H9 (cell line): ENCODE results near the gene IFI44L. TPM values are rescaled to one million over a fixed set of nuclear protein-coding genes. Genes with fewer than 3 reads are reported as not detected.

ENCODE experiments used
- DNase-seq: peaks from one replicate; pipeline ENCODE4 v3.0.0-alpha.2; 2017
- H2AFZ ChIP-seq: one replicate; pipeline ENCODE4 v1.6.1; 2013; ENCODE audit warnings: mild to moderate bottlenecking, low read length, control low read depth, moderate library complexity
- H2AK5ac ChIP-seq: 2 replicates; pipeline ENCODE4 v1.6.1; 2013; ENCODE audit warnings: low read length, control low read depth, mixed read lengths; ENCODE audit not compliant: insufficient read length
- H2BK120ac ChIP-seq: one replicate; pipeline ENCODE4 v1.6.1; 2013; ENCODE audit warnings: low read depth, mild to moderate bottlenecking, low read length, control low read depth, inconsistent platforms; ENCODE audit not compliant: poor library complexity, severe bottlenecking
- H2BK12ac ChIP-seq: 2 replicates; pipeline ENCODE4 v1.6.1; 2013; ENCODE audit warnings: low read length, control low read depth, mixed read lengths, low read depth; ENCODE audit not compliant: insufficient read length
- H2BK15ac ChIP-seq: 2 replicates; pipeline ENCODE4 v1.6.1; 2013; ENCODE audit warnings: low read depth, low read length, control low read depth
- H2BK20ac ChIP-seq: one replicate; pipeline ENCODE4 v1.6.1; 2013; ENCODE audit warnings: low read depth, mild to moderate bottlenecking, low read length, control low read depth, inconsistent platforms; ENCODE audit not compliant: poor library complexity, severe bottlenecking
- H2BK5ac ChIP-seq: 2 replicates; pipeline ENCODE4 v1.6.1; 2013; ENCODE audit warnings: low read length, control low read depth, mixed read lengths; ENCODE audit not compliant: insufficient read length
- H3K14ac ChIP-seq: 2 replicates; pipeline ENCODE4 v1.6.1; 2013; ENCODE audit warnings: low read length, control low read depth; ENCODE audit not compliant: insufficient read depth
- H3K18ac ChIP-seq: 2 replicates; pipeline ENCODE4 v1.6.1; 2013; ENCODE audit warnings: low read depth, mild to moderate bottlenecking, mixed read lengths, low read length, control low read depth; ENCODE audit not compliant: insufficient read length
- H3K23ac ChIP-seq: 2 replicates; pipeline ENCODE4 v1.6.1; 2013; ENCODE audit warnings: low read length, control low read depth, mixed read lengths, low read depth; ENCODE audit not compliant: insufficient read length
- H3K23me2 ChIP-seq: 2 replicates; pipeline ENCODE4 v1.6.1; 2013; ENCODE audit warnings: low read depth, mild to moderate bottlenecking, mixed read lengths, low read length, control low read depth; ENCODE audit not compliant: insufficient read length, poor library complexity, severe bottlenecking
- H3K27ac ChIP-seq: 2 replicates; pipeline ENCODE4 v1.5.1; 2013; ENCODE audit warnings: low read length, control low read depth, mixed read lengths, low read depth; ENCODE audit not compliant: insufficient read length
- H3K27me3 ChIP-seq: 2 replicates; pipeline ENCODE4 v1.6.1; 2013; ENCODE audit warnings: low read length, control low read depth, inconsistent platforms; ENCODE audit not compliant: insufficient read depth
- H3K4ac ChIP-seq: 2 replicates; pipeline ENCODE4 v1.6.1; 2013; ENCODE audit warnings: low read depth, mild to moderate bottlenecking, control low read depth, inconsistent platforms, low read length, moderate library complexity
- H3K4me1 ChIP-seq: 2 replicates; pipeline ENCODE4 v1.6.1; 2013; ENCODE audit warnings: low read length, control low read depth, inconsistent platforms; ENCODE audit not compliant: insufficient read depth
- H3K4me2 ChIP-seq: 2 replicates; pipeline ENCODE4 v1.6.1; 2013; ENCODE audit warnings: low read length, control low read depth, mixed read lengths; ENCODE audit not compliant: insufficient read length, insufficient read depth
- H3K56ac ChIP-seq: 2 replicates; pipeline ENCODE4 v1.6.1; 2013; ENCODE audit warnings: low read depth, mild to moderate bottlenecking, mixed read lengths, low read length, control low read depth; ENCODE audit not compliant: insufficient read length
- H3K79me1 ChIP-seq: 2 replicates; pipeline ENCODE4 v1.6.1; 2013; ENCODE audit warnings: low read depth, mild to moderate bottlenecking, moderate library complexity, low read length, control low read depth, inconsistent platforms; ENCODE audit not compliant: insufficient read depth, poor library complexity, severe bottlenecking
- H3K79me2 ChIP-seq: 2 replicates; pipeline ENCODE4 v1.6.1; 2013; ENCODE audit warnings: low read length, control low read depth, inconsistent platforms; ENCODE audit not compliant: insufficient read depth
- H3K9ac ChIP-seq: 2 replicates; pipeline ENCODE4 v1.6.1; 2013; ENCODE audit warnings: low read length, control low read depth, mixed read lengths; ENCODE audit not compliant: insufficient read length; ENCODE audit errors: extremely low read depth
- H3K9me3 ChIP-seq: one replicate; pipeline ENCODE4 v1.6.1; 2013; ENCODE audit warnings: low read depth, low read length, inconsistent platforms; ENCODE audit not compliant: control insufficient read depth
- H3T11ph ChIP-seq: one replicate; pipeline ENCODE4 v1.6.1; 2013; ENCODE audit warnings: mild to moderate bottlenecking, low read length, control low read depth, inconsistent platforms
- H4K20me1 ChIP-seq: one replicate; pipeline ENCODE4 v1.6.1; 2013; ENCODE audit not compliant: control insufficient read depth, insufficient read length, insufficient read depth
- H4K5ac ChIP-seq: 2 replicates; pipeline ENCODE4 v1.6.1; 2013; ENCODE audit warnings: low read depth, mild to moderate bottlenecking, mixed read lengths, low read length, control low read depth; ENCODE audit not compliant: insufficient read length
- H4K8ac ChIP-seq: replicated peaks from 2 replicates; pipeline ENCODE4 v1.6.1; 2013; ENCODE audit warnings: low read length, control low read depth, mixed read lengths, low read depth; ENCODE audit not compliant: insufficient read length
- H4K91ac ChIP-seq: 2 replicates; pipeline ENCODE4 v1.6.1; 2013; ENCODE audit warnings: low read depth, mild to moderate bottlenecking, moderate library complexity, mixed read lengths, low read length, control low read depth; ENCODE audit not compliant: insufficient read length
- H3K27ac Mint-ChIP-seq, 3 experiments: 2 replicates in 2 of 3; 3 replicates in 1 of 3; pipeline ENCODE4 v1.8.0; 2020 to 2021; ENCODE audit warnings: mixed read lengths in 3 of 3, mild to moderate bottlenecking in 1 of 3, moderate library complexity in 1 of 3
- H3K27me3 Mint-ChIP-seq: 2 replicates; pipeline ENCODE4 v1.8.0; 2021; ENCODE audit warnings: low read depth, mild to moderate bottlenecking, moderate library complexity, mixed read lengths
- H3K36me3 Mint-ChIP-seq, 3 experiments: 2 replicates in 2 of 3; 3 replicates in 1 of 3; pipeline ENCODE4 v1.8.0; 2020 to 2021; ENCODE audit warnings: low read depth in 3 of 3, mixed read lengths in 3 of 3; ENCODE audit not compliant: insufficient read depth in 1 of 3
- H3K4me1 Mint-ChIP-seq, 2 experiments: 2 replicates each; pipeline ENCODE4 v1.8.0; 2020; ENCODE audit warnings: mixed read lengths in 2 of 2
- H3K4me3 Mint-ChIP-seq, 2 experiments: 2 replicates in 1 of 2; 3 replicates in 1 of 2; pipeline ENCODE4 v1.8.0; 2020 to 2021; ENCODE audit warnings: mild to moderate bottlenecking in 2 of 2, mixed read lengths in 2 of 2, moderate library complexity in 1 of 2
- H3K9me3 Mint-ChIP-seq, 2 experiments: 2 replicates in 1 of 2; 3 replicates in 1 of 2; pipeline ENCODE4 v1.8.0; 2020; ENCODE audit warnings: mild to moderate bottlenecking in 2 of 2, mixed read lengths in 2 of 2, moderate library complexity in 1 of 2
- WGBS: extraction: QIAGEN DNeasy Blood & Tissue Kit; methylation state at CpG from one replicate; pipeline ENCODE4 v1.1.7; 2013; ENCODE audit warnings: missing lambda C conversion rate, low lambda C conversion rate, mixed read lengths; ENCODE audit not compliant: insufficient read length; ENCODE audit errors: extremely low coverage; 5-methylcytosine and 5-hydroxymethylcytosine counted together
- total RNA-seq: library from RNA; stranded (reverse); gene quantifications from 2 replicates; pipeline ENCODE4 v1.2.1, GENCODE V29; 2021
- TF ChIP-seq, protein P1 (sequence below): fragments of 200-600 bp; sonication (generic); conservative IDR thresholded peaks from 3 replicates; pipeline ENCODE4 v1.8.0; 2021; ENCODE audit warnings: antibody characterized with exemption, mild to moderate bottlenecking

IFI44L gene
- total RNA-seq, 1 experiment from 2014 or later, result not detected

DNA sequence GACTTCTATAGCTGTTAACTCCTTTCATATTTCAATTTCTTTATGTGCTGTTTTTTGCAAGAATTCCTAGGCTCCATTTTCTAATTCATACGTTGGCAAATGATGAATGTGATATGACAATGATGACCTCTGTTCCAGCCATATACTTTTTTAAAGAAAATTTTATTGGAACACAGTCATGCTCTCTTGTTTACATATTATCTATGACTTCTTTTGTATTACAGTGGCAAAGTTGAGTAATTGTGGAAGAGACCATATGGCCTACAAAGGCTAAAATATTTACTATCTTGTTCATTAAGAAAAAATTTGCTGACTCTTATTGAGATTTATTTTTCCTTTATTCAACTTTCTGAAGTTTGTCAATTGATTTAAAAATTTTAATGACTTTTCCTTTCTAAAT is 7.1 kb downstream of the IFI44L start:
- Mint-ChIP-seq H3K4me3 (no peak overlapping the region), H3K27me3 (peaks cover 8% of the 10 kb centered on the region; the same call in 1 of the 2 replicates)

More for the DNA sequence above, 7.1 kb downstream of the IFI44L start:
- H3K9me3 Mint-ChIP-seq, result no peaks in the 10 kb centered on the region
- H3K56ac ChIP-seq, result no peak overlapping the region
- WGBS, result no CpG with 5 or more reads among the region's 1 CpG
- no peaks in the 10 kb centered on the region for H4K20me1 ChIP-seq
- no peaks in the 10 kb centered on the region for H3K79me1 ChIP-seq
- no peak overlapping the region for H3T11ph ChIP-seq
- no peak overlapping the region for H3K18ac ChIP-seq
- no peak overlapping the region for H2BK20ac ChIP-seq
- H2BK120ac ChIP-seq, result no peak overlapping the region
- TF ChIP-seq, protein P1, sequence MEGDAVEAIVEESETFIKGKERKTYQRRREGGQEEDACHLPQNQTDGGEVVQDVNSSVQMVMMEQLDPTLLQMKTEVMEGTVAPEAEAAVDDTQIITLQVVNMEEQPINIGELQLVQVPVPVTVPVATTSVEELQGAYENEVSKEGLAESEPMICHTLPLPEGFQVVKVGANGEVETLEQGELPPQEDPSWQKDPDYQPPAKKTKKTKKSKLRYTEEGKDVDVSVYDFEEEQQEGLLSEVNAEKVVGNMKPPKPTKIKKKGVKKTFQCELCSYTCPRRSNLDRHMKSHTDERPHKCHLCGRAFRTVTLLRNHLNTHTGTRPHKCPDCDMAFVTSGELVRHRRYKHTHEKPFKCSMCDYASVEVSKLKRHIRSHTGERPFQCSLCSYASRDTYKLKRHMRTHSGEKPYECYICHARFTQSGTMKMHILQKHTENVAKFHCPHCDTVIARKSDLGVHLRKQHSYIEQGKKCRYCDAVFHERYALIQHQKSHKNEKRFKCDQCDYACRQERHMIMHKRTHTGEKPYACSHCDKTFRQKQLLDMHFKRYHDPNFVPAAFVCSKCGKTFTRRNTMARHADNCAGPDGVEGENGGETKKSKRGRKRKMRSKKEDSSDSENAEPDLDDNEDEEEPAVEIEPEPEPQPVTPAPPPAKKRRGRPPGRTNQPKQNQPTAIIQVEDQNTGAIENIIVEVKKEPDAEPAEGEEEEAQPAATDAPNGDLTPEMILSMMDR, result no peak
- no peaks in the 10 kb centered on the region for H3K4me1 ChIP-seq
- no peak overlapping the region for H2AFZ ChIP-seq
- no peak overlapping the region for H2AK5ac ChIP-seq
- DNase-seq, result no peak
- no peaks in the 10 kb centered on the region for H3K79me2 ChIP-seq
- H3K27ac Mint-ChIP-seq, result no peak overlapping the region
- H3K4me2 ChIP-seq, result no peak overlapping the region
- H2BK15ac ChIP-seq, result no peak overlapping the region
- H4K91ac ChIP-seq, result no peak overlapping the region
- peaks cover 0 to 4% of the 10 kb centered on the region in 2 experiments; a peak in 1 of 4 replicates for H3K4me1 Mint-ChIP-seq
- no peaks in the 10 kb centered on the region for H3K27me3 ChIP-seq
- H2BK5ac ChIP-seq, result no peak overlapping the region
- no peak overlapping the region for H3K9ac ChIP-seq
- H3K14ac ChIP-seq, result no peak overlapping the region
- no peak overlapping the region for H3K27ac ChIP-seq
- H3K36me3 Mint-ChIP-seq, result no peaks in the 10 kb centered on the region
- H3K4ac ChIP-seq, result no peak overlapping the region
- no peak overlapping the region for H4K8ac ChIP-seq
- no peak overlapping the region for H4K5ac ChIP-seq
- H3K23me2 ChIP-seq, result no peaks in the 10 kb centered on the region
- H2BK12ac ChIP-seq, result no peak overlapping the region
- H3K23ac ChIP-seq, result no peak overlapping the region
- H3K9me3 ChIP-seq, result no peaks in the 10 kb centered on the region
